ENCODE data around the gene AAK1.
A peak's percentile ranks its signal among the peaks of the same experiment; 100 is the strongest.
"Not testable (repeated sequence)": the region's sequence is repeated elsewhere in the genome, so short reads cannot be mapped to it uniquely, and the experiment has no call there.

The AAK1 gene

GRCh38 chr2:69659941-69660483, 16.5 kb upstream of the AAK1 start:
- DNase-seq (ENCODE audit: low spot score): no peak

GRCh38 chr2:69659349-69659748, 15.8 kb upstream of the AAK1 start:
- no peak for DNase-seq (ENCODE audit: low spot score)

GRCh38 chr2:69652206-69652605, 8.7 kb upstream of the AAK1 start:
- DNase-seq (ENCODE audit: low spot score): no peak

- DNase-seq (ENCODE audit: low spot score): not testable (repeated sequence)
Measured at GRCh38 chr2:69647196-69647595, 3.7 kb upstream of the AAK1 start.

- no peak for DNase-seq (ENCODE audit: low spot score)
Measured at GRCh38 chr2:69646714-69647113, 3.2 kb upstream of the AAK1 start.

GRCh38 chr2:69645921-69646320, 2.4 kb upstream of the AAK1 start:
- DNase-seq (ENCODE audit: low spot score): no peak

- no peak for DNase-seq (ENCODE audit: low spot score)
Measured at GRCh38 chr2:69645031-69645431, 1.5 kb upstream of the AAK1 start.

- DNase-seq (ENCODE audit: low spot score): no peak
Measured at GRCh38 chr2:69644506-69644979, 1.0 kb upstream of the AAK1 start.

- peak; percentile 56 for DNase-seq (ENCODE audit: low spot score)
Measured at GRCh38 chr2:69642709-69643601, 584 bp downstream of the AAK1 start.

- no peak for DNase-seq (ENCODE audit: low spot score)
Measured at GRCh38 chr2:69641887-69642708, 1.4 kb downstream of the AAK1 start.

GRCh38 chr2:69641471-69641870, 2.1 kb downstream of the AAK1 start:
- no peak for DNase-seq (ENCODE audit: low spot score)

GRCh38 chr2:69639266-69639665, 4.3 kb downstream of the AAK1 start:
- DNase-seq (ENCODE audit: low spot score): no peak

- DNase-seq (ENCODE audit: low spot score): no peak
Measured at GRCh38 chr2:69638630-69639029, 4.9 kb downstream of the AAK1 start.

- DNase-seq (ENCODE audit: low spot score): no peak
Measured at GRCh38 chr2:69637923-69638322, 5.6 kb downstream of the AAK1 start.

- no peak for DNase-seq (ENCODE audit: low spot score)
Measured at GRCh38 chr2:69636395-69636794, 7.1 kb downstream of the AAK1 start.

- DNase-seq (ENCODE audit: low spot score): no peak
Measured at GRCh38 chr2:69635432-69635831, 8.1 kb downstream of the AAK1 start.

- DNase-seq (ENCODE audit: low spot score): no peak
Measured at GRCh38 chr2:69634196-69634821, 9.2 kb downstream of the AAK1 start.

- DNase-seq (ENCODE audit: low spot score): no peak
Measured at GRCh38 chr2:69631402-69631801, 12.1 kb downstream of the AAK1 start.

- no peak for DNase-seq (ENCODE audit: low spot score)
Measured at GRCh38 chr2:69629921-69630608, 13.5 kb downstream of the AAK1 start.

- DNase-seq (ENCODE audit: low spot score): no peak
Measured at GRCh38 chr2:69628325-69629021, 15.1 kb downstream of the AAK1 start.
